SHP77 (cell line): ENCODE measurements around the gene ZNF804A.
"Not testable (repeated sequence)": the region's sequence is repeated elsewhere in the genome, so short reads cannot be mapped to it uniquely, and the experiment has no call there.

Source experiments
- DNase-seq, 2 experiments: peaks; one replicate each; lab custom pipeline; 2025; lab: John Stamatoyannopoulos, UW

ZNF804A gene

GRCh38 chr2:184727813-184728212, 129.5 kb downstream of the ZNF804A start:
- DNase-seq = no peak

DNA sequence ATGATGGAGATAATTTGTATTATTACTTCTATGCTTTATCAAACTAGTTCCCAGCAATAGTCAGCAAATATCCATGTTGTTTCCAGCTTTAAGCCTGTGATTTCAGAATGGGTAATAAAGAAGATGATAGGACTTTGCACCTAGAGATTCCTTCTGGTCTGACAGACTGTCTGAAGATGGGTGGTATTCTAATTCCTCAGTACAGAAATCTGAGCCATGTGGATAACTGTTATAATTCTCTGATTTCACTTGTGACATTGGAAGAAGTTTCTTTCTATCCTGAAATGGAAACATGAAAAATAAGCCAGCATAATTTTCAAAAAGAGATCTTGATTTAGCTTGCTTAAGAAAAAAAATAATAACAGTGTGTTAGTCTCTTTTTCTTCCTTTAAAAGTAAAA, 130.1 kb downstream of the ZNF804A start:
- DNase-seq = no peak

- DNase-seq = no peak
Observed at GRCh38 chr2:184729581-184729980, 131.3 kb downstream of the ZNF804A start.

DNA sequence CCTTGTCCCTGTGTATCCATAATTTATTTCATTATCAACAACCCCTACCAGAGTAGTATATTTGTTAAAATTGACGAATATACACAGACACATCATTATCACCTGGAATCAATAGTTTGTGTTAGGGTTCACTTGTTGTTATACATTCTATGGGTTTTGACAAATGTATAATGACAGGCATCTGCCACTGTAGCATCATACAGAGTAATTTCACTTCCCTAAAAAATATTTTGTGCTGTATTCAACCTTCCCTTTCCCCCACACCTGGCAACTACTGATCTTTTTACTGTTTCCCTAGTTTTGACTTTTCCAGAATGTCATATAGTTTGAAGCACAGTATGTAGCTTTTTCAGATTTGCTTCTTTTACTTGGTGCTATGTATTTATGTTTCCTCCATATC, 132.0 kb downstream of the ZNF804A start:
- DNase-seq = no peak

GRCh38 chr2:184734338-184734737, 136.0 kb downstream of the ZNF804A start:
- no peak for DNase-seq

DNA sequence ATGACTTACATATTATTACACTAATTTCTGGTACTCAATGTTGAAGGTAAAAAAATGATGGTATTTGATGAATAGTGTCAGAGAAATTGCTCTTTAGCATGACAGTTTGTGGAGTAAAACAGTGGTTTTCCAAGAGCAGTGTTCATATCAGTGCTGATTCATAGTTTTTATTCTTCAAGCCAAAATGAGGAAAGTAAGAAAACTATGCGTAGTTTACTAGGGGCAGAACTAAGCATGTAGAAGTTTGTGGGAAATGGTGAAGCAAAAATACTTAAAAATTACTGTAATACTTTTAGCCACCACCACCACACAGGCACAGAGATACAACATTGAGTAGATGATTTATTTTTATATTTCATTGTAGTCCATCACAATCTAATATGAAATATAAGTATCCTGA, 137.3 kb downstream of the ZNF804A start:
- DNase-seq = no peak

DNA sequence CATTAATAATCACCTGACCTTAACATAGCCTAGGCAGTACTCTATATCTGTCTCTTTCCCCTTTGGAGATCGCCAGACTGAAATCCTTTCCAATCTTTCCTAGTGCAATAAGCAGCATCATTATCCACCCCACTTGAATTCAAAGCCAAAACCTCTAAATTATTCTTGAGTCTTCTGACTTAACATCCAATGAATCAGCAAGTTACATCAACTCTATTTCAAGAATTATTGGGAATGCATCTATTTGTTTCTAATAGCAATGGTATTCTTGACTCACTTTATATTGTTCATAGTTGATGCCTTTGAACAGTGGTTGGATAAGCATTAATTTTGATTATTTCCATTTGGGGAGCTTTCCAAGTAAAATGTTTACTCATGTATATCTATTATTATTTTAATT, 144.8 kb downstream of the ZNF804A start:
- no peak for DNase-seq

GRCh38 chr2:184756161-184756560, 157.8 kb downstream of the ZNF804A start:
- DNase-seq = no peak

DNA sequence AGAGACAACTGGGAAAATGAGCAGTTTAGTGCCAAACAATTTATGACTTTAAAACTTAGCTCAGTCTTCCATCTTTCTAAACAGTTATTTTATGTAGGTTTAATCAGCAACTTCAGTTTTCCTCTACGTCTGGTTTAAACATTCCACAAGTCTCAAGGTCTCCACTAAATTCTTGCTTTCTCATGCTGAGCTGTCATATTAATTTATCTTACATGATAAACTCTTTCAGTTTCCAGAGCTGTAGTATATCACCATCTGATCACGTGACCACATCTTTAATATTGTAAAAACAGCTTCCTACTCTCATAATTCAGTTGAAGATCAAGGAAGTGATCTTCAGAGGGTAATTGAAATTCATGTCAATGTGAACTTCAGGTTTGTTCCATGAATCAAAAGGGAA, 158.6 kb downstream of the ZNF804A start:
- no peak for DNase-seq

DNA sequence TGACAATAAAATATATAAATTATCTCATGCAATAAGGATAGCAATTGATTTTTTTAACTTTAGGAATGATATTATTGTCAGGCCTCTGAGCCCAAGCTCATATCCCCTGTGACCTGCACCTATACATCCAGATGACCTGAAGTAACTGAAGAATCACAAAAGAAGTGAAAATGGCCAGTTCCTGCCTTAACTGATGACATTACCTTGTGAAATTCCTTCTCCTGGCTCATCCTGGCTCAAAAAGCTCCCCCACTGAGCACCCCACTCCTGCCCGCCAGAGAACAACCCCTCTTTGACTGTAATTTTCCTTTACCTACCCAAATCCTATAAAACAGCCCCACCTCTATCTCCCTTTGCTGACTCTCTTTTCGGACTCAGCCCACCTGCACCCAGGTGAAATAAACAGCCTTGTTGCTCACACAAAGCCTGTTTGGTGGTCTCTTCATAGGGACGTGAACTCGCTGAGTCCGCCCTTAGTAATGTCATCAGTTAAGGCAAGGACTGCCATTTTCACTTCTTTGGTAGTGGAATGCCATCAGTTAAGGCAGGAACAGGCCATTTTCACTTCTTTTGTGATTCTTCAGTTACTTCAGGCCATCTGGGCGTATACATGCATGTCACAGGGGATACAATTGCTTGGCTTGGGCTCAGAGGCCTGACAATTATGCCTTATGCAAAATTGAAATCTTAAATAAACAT, 161.4 kb downstream of the ZNF804A start:
- DNase-seq = not testable (repeated sequence)

GRCh38 chr2:184760931-184761330, 162.6 kb downstream of the ZNF804A start:
- DNase-seq = no peak

GRCh38 chr2:184765112-184765895, 167.0 kb downstream of the ZNF804A start:
- DNase-seq = no peak

DNA sequence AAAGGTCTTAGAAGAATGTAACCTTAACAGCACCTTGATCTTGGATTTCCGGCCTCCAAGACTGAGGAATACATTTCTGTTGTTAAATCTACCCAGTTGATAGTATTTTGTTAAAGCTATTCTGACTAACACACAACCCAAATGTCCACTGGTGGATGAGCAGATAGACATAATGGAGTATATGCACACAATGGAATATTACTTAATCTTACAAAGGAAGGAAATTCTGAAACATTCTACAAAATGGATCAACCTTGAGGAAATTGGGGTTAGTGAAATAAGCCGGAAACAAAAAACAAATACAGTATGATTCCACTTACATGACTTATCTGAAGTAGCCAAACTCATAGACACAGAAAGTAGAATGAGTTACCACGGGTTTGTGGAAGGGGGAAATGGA, 168.7 kb downstream of the ZNF804A start:
- DNase-seq = no peak

DNA sequence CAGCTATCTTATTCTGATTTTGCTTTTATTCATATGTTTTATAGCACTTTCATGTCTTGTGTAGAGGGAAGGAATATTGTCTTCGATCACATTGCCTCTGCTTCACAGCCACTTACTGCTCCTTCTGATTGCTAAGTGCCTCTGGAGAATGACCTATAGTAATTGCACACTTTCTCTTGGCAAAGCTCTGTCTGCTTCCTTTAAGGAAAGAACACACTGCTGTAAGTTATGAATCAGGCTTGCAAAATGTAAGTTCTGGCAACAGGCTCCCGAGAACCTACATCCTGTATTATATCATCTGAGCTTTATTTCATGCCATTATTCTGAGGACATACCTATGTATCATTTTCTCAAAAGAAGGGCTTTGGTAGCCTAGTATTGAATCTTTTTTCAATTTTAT, 170.7 kb downstream of the ZNF804A start:
- DNase-seq = no peak

DNA sequence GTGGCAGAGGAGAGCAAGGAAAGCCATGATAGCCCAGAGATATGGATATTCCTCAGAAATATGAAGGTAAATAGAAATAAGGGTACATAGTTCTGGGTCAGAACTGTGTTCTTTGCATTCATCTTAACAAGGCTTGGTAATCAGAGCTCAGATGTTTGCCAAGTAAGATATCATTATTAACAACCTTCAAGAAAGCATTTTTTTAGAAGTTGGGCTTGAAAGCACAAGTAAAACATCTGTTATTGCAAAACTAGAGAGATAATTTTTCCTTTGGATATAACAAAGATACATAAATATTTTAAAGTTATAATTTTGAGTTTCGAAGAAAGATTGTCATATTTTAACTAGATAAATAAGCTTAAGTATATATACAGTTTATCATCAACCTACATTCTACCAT, 171.4 kb downstream of the ZNF804A start:
- DNase-seq = no peak

GRCh38 chr2:184779777-184780176, 181.4 kb downstream of the ZNF804A start:
- no peak for DNase-seq

- no peak for DNase-seq
Observed at GRCh38 chr2:184780384-184780783, 182.1 kb downstream of the ZNF804A start.

DNA sequence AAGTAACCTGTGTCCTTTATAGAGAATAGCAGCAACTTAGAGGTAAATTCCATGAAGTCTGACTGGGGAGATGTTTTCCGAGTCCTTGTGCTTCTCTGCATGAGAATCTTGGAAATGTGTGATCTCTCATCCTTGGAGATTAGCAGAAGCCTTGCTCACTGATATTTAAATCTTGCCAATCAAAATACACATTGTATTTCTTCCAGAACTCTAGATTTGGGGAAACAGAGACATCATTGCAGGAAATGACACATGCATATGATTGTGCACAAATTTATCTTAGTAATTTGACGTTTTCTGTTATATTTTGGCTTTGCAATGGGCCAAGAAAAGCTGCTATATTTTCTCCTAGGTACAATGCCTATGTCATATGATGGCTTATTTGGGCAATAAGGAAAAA, 182.6 kb downstream of the ZNF804A start:
- DNase-seq = no peak

- DNase-seq = no peak
Observed at GRCh38 chr2:184783576-184783975, 185.2 kb downstream of the ZNF804A start.

GRCh38 chr2:184793176-184793575, 194.8 kb downstream of the ZNF804A start:
- DNase-seq = no peak

- no peak for DNase-seq
Observed at GRCh38 chr2:184799379-184799778, 201.1 kb downstream of the ZNF804A start.

DNA sequence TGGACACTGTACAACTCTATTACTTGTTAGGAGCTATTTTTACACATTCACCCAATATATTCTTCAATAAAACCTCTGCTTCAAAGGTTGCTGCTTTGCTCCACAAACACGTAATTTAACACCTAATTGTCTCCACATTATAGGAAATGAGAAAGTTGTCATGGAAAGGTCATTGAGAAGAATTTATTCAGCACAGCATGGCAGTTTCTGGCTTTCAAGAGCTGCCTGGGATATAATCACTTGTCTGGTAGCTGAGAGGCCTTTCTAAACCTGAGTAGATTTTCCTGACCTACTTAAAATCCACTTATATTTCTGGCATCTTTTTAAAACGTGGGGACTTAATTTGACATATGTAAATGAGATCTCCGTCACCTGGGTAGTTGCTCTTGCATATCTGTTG, 216.1 kb downstream of the ZNF804A start:
- DNase-seq = no peak

DNA sequence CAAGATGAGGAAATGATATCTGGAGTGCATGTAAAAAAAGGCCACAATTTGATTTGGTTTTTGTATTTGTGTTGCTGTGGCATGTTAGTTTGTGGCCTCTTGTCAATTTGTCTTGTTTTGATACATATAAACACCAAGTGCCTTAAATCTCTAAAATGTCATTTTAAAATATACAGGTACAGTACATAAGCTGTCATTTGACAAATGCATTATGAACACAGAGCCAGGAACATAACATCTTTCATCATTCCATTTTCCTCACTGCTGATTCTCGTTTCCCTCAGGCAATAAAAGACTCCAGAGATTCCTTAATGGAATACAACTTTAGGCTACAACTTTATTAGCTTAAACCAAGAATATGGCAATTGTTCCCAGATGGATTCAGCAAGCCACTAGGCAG, 217.5 kb downstream of the ZNF804A start:
- no peak for DNase-seq

DNA sequence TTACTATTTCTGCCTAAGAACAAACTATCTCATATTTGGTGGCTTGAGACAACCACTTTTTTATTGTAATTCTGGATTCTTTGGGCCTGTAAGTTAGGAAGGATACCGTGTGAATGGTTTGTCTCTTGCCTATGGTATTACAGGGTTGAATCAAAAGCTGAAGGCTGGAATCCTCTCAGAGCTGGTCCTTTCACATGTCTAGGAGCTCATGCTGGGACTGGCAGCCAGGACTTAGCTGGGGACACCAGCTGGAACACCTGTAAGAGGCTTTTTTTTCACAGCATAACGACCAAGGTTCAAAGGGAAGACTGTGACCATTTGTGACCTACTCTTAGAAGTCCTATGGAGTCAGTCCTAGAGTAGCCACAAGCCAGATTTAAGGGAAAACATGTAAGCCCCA, 226.3 kb downstream of the ZNF804A start:
- no peak for DNase-seq
